ENCODE results near the gene RSF1.

The RSF1 gene

GRCh38 chr11:77748266-77748665 is 72.3 kb downstream of the RSF1 start:
- TF ChIP-seq CTCF (IDR thresholded peaks at IDR 0.05; ENCODE audit: unreplicated experiment in 3 of 3): no peak
- Mint-ChIP-seq H3K9me3 (no peaks in the 10 kb centered on the region), H3K27me3 (ENCODE audit: low read depth) (no peaks in the 10 kb centered on the region), H3K27ac (no peak overlapping the region), H3K36me3 (ENCODE audit: low read depth) (peaks cover 60% of the 10 kb centered on the region), H3K4me1 (peaks cover 17% of the 10 kb centered on the region), H3K4me3 (no peak overlapping the region)

GRCh38 chr11:77747381-77747969 is 73.0 kb downstream of the RSF1 start:
- H3K4me1 Mint-ChIP-seq: peaks cover 10% of the 10 kb centered on the region
- no peaks in the 10 kb centered on the region for H3K27me3 Mint-ChIP-seq (ENCODE audit: low read depth)
- H3K4me3 Mint-ChIP-seq: no peak overlapping the region
- H3K36me3 Mint-ChIP-seq (ENCODE audit: low read depth): peaks cover 63% of the 10 kb centered on the region
- TF ChIP-seq CTCF (IDR thresholded peaks at IDR 0.05; ENCODE audit: unreplicated experiment in 3 of 3): no peak
- H3K27ac Mint-ChIP-seq: no peak overlapping the region
- no peaks in the 10 kb centered on the region for H3K9me3 Mint-ChIP-seq

GRCh38 chr11:77736473-77736872 is 84.0 kb downstream of the RSF1 start:
- H3K9me3 Mint-ChIP-seq: peaks cover 11% of the 10 kb centered on the region
- no peak overlapping the region for H3K4me3 Mint-ChIP-seq
- H3K4me1 Mint-ChIP-seq: no peaks in the 10 kb centered on the region
- peaks cover 83% of the 10 kb centered on the region for H3K36me3 Mint-ChIP-seq (ENCODE audit: low read depth)
- TF ChIP-seq CTCF (IDR thresholded peaks at IDR 0.05; ENCODE audit: unreplicated experiment in 3 of 3): no peak
- no peaks in the 10 kb centered on the region for H3K27me3 Mint-ChIP-seq (ENCODE audit: low read depth)
- no peak overlapping the region for H3K27ac Mint-ChIP-seq

GRCh38 chr11:77734890-77735289 is 85.6 kb downstream of the RSF1 start:
- no peaks in the 10 kb centered on the region for H3K4me1 Mint-ChIP-seq
- no peaks in the 10 kb centered on the region for H3K27me3 Mint-ChIP-seq (ENCODE audit: low read depth)
- peaks cover 20% of the 10 kb centered on the region for H3K9me3 Mint-ChIP-seq
- no peak for TF ChIP-seq CTCF (IDR thresholded peaks at IDR 0.05; ENCODE audit: unreplicated experiment in 3 of 3)
- H3K4me3 Mint-ChIP-seq: no peak overlapping the region
- H3K36me3 Mint-ChIP-seq (ENCODE audit: low read depth): peaks cover 87% of the 10 kb centered on the region
- no peak overlapping the region for H3K27ac Mint-ChIP-seq

- peaks cover 20% of the 10 kb centered on the region for H3K9me3 Mint-ChIP-seq
- no peak overlapping the region for H3K4me3 Mint-ChIP-seq
- H3K27ac Mint-ChIP-seq: no peak overlapping the region
- H3K36me3 Mint-ChIP-seq (ENCODE audit: low read depth): peaks cover 77% of the 10 kb centered on the region
- H3K27me3 Mint-ChIP-seq (ENCODE audit: low read depth): no peaks in the 10 kb centered on the region
- no peaks in the 10 kb centered on the region for H3K4me1 Mint-ChIP-seq
- no peak for TF ChIP-seq CTCF (IDR thresholded peaks at IDR 0.05; ENCODE audit: unreplicated experiment in 3 of 3)
Observed at GRCh38 chr11:77732143-77732542, 88.4 kb downstream of the RSF1 start.

GRCh38 chr11:77730789-77731188 is 89.7 kb downstream of the RSF1 start:
- Mint-ChIP-seq H3K4me1 (no peaks in the 10 kb centered on the region), H3K9me3 (peaks cover 20% of the 10 kb centered on the region), H3K27ac (no peak overlapping the region), H3K36me3 (ENCODE audit: low read depth) (peaks cover 68% of the 10 kb centered on the region), H3K27me3 (ENCODE audit: low read depth) (no peaks in the 10 kb centered on the region), H3K4me3 (no peak overlapping the region)
- TF ChIP-seq CTCF (IDR thresholded peaks at IDR 0.05; ENCODE audit: unreplicated experiment in 3 of 3): no peak
